Erythroblast (primary cell): ENCODE results near the gene HLA-DMB.

ENCODE experiments used
- GATA1 ChIP-seq: IDR thresholded peaks from 2 replicates; pipeline ENCODE4 v1.6.1; 2011; ENCODE audit warnings: low read depth, mild to moderate bottlenecking, control low read depth, low read length, moderate library complexity
- POLR2A ChIP-seq: IDR thresholded peaks from 2 replicates; pipeline ENCODE4 v1.6.1; 2011; ENCODE audit warnings: mild to moderate bottlenecking, low read length

DNA sequence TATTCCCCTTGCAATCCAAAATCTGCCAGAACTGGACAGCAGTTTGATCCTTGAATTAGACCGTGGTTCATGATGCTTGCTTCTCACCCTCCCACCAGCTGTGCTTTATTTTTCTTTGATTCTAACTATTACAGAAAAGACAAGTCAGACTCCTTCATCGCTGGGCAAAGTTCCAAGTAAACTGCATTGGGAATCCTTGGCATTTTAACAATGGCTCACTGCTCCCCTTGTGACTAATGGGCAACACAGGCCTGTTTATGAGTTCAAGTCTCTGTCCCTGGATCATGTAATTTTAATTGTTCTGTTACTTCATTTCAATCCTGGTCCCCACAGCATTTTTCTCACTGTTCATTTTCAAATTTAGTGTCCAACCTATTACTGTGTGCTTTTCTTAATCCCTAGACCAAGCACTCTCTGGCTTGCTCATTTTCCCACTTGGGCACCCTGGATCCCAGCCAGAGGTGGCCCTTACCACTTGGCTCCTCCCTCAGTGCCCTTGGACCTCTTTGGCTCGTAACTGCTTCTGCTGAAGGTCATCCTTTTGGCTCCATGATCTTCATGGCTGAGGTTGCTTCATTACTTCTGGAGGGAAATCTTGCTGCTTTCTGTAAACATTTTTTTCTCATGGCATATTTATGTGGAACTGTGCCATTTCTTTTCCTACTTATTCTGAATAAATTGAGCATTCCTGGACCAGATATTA, 54.0 kb downstream of the HLA-DMB start:
- TF ChIP-seq POLR2A (no peak), GATA1 (no peak)
